HG03378 (cell line): ENCODE results near the gene PDCD1.
"Not testable (repeated sequence)": the region's sequence is repeated elsewhere in the genome, so short reads cannot be mapped to it uniquely, and the experiment has no call there.

Source experiments
- ATAC-seq: cut with Tn5 transposase; IDR thresholded peaks from one replicate; pipeline ENCODE4 v1.9.1; 2021; ENCODE audit warnings: mild to moderate bottlenecking, moderate library complexity; ENCODE audit not compliant: unreplicated experiment

PDCD1 gene

GRCh38 chr2:241858206-241859016 is at the start of gene PDCD1:
TSS of gene PDCD1 (minus strand) at chr2:241858894. CDS start at chr2:241858838, 56 bp downstream.
- ATAC-seq = peak; percentile 19

GRCh38 chr2:241907831-241908230 is 49.1 kb upstream of the PDCD1 start:
- ATAC-seq = not testable (repeated sequence)

GRCh38 chr2:241906826-241907570 is 48.3 kb upstream of the PDCD1 start:
- ATAC-seq = no peak

GRCh38 chr2:241906378-241906770 is 47.7 kb upstream of the PDCD1 start:
- ATAC-seq = not testable (repeated sequence)

- ATAC-seq = no peak
Measured at GRCh38 chr2:241905716-241906377, 47.2 kb upstream of the PDCD1 start.

GRCh38 chr2:241904791-241905710 is 46.4 kb upstream of the PDCD1 start:
- no peak for ATAC-seq

GRCh38 chr2:241904011-241904718 is 45.5 kb upstream of the PDCD1 start:
- no peak for ATAC-seq

GRCh38 chr2:241903121-241904010 is 44.7 kb upstream of the PDCD1 start:
- ATAC-seq = no peak

GRCh38 chr2:241902357-241902991 is 43.8 kb upstream of the PDCD1 start:
- no peak for ATAC-seq

GRCh38 chr2:241901500-241902351 is 43.0 kb upstream of the PDCD1 start:
- no peak for ATAC-seq

- no peak for ATAC-seq
Measured at GRCh38 chr2:241901018-241901380, 42.3 kb upstream of the PDCD1 start.

- no peak for ATAC-seq
Measured at GRCh38 chr2:241900251-241901017, 41.7 kb upstream of the PDCD1 start.

- no peak for ATAC-seq
Measured at GRCh38 chr2:241898463-241899270, 40.0 kb upstream of the PDCD1 start.

- no peak for ATAC-seq
Measured at GRCh38 chr2:241897231-241897916, 38.7 kb upstream of the PDCD1 start.

- ATAC-seq = no peak
Measured at GRCh38 chr2:241896746-241897201, 38.1 kb upstream of the PDCD1 start.
